ENCODE measurements around the gene ERBB3. TPM values are rescaled to one million over a fixed set of nuclear protein-coding genes. Genes with fewer than 3 reads are reported as not detected.
A peak's percentile ranks its signal among the peaks of the same experiment; 100 is the strongest.
"Not testable (repeated sequence)": the region's sequence is repeated elsewhere in the genome, so short reads cannot be mapped to it uniquely, and the experiment has no call there.

ERBB3 gene
- polyA plus RNA-seq, 1 of the 3 experiments (the other 2 are of a cell fraction), result 1.4 TPM

GRCh38 chr12:56046027-56046780 is 33.8 kb upstream of the ERBB3 start:
- Histone ChIP-seq H4K20me1 (ENCODE audit: insufficient read depth) (peaks cover 14% of the 10 kb centered on the region), H3F3A (replicated peaks; ENCODE audit: insufficient read depth) (peaks cover 36% of the 10 kb centered on the region), H3K9ac (no peak overlapping the region), H3K9me2 (no peaks in the 10 kb centered on the region), H3K4me2 (no peak overlapping the region), H3K4me1 (ENCODE audit: control insufficient read depth in 1 of 2, insufficient read depth in 2 of 2, low read depth in 1 of 2, low read length in 1 of 2) (peaks cover 1 to 10% of the 10 kb centered on the region in 2 experiments; a peak in 3 of 4 replicates), H2AFZ (ENCODE audit: low read depth) (no peak overlapping the region), H3K4me3 (ENCODE audit: low read depth in 2 of 2, low read length in 1 of 2) (no peak overlapping the region), H3K27me3 (ENCODE audit: insufficient read depth) (no peaks in the 10 kb centered on the region), H3K9me3 (no peaks in the 10 kb centered on the region), H3K27ac (ENCODE audit: low read depth in 2 of 2, low read length in 1 of 2) (peak overlapping the region; percentile 2 to 68; a peak in 1 of 4 replicates), H3K79me2 (ENCODE audit: insufficient read depth) (peaks cover 22% of the 10 kb centered on the region), H3K36me3 (replicated peaks in 1 of 2; ENCODE audit: control insufficient read depth in 1 of 2, insufficient read depth in 2 of 2, low read length in 1 of 2) (peaks cover 25 to 29% of the 10 kb centered on the region in 2 experiments)
- DNase-seq, result no peak
- ChIA-PET POLR2A (interaction anchor here (1.1 to 1.2 kb wide), 3 partner anchors 33 to 58 kb away, joined by 3 to 4 read pairs (median 4); partner anchors contain the start of gene PA2G4), CTCF (interaction anchor here (0.6 to 3.0 kb wide), 20 partner anchors 13 to 840 kb away, joined by 3 to 21 read pairs (median 6); partner anchors contain the start of genes ERBB3, ESYT1, RPL41 and SMARCC2)
- no peak for TF ChIP-seq REST (IDR thresholded peaks at IDR 0.05; ENCODE audit: low read depth, low read length)
- 82% methylated on average over 8 of the region's 9 CpGs for WGBS (ENCODE audit: low lambda C conversion rate)

GRCh38 chr12:56053407-56053893 is 26.5 kb upstream of the ERBB3 start:
- no peak overlapping the region for H3K27ac ChIP-seq (ENCODE audit: low read depth in 2 of 2, low read length in 1 of 2)
- no peaks in the 10 kb centered on the region for H3K9me3 ChIP-seq
- WGBS (ENCODE audit: low lambda C conversion rate), result 93% methylated on average over 6 of the region's 6 CpGs
- no peak overlapping the region for H2AFZ ChIP-seq (ENCODE audit: low read depth)
- H3K4me1 ChIP-seq (ENCODE audit: control insufficient read depth in 1 of 2, insufficient read depth in 2 of 2, low read depth in 1 of 2, low read length in 1 of 2), result no peaks in the 10 kb centered on the region
- no peak overlapping the region for H3K4me2 ChIP-seq
- H3K9ac ChIP-seq, result no peak overlapping the region
- TF ChIP-seq RCOR1 (IDR thresholded peaks at IDR 0.05; ENCODE audit: low read length) (no peak), TAF1 (IDR thresholded peaks at IDR 0.05; ENCODE audit: borderline replicate concordance, low read depth, low read length) (no peak), GATA2 (CRISPR knock-in tag; IDR thresholded peaks at IDR 0.05) (no peak), SIN3A (IDR thresholded peaks at IDR 0.05; ENCODE audit: borderline replicate concordance, low read depth, low read length) (no peak), JUND (IDR thresholded peaks at IDR 0.05) (no peak), RFX5 (IDR thresholded peaks at IDR 0.05; ENCODE audit: low read length) (no peak), ELF1 (IDR thresholded peaks at IDR 0.05) (no peak), POLR2AphosphoS5 (IDR thresholded peaks at IDR 0.05; ENCODE audit: low read depth, low read length) (no peak)
- TF ChIP-seq, protein P1, sequence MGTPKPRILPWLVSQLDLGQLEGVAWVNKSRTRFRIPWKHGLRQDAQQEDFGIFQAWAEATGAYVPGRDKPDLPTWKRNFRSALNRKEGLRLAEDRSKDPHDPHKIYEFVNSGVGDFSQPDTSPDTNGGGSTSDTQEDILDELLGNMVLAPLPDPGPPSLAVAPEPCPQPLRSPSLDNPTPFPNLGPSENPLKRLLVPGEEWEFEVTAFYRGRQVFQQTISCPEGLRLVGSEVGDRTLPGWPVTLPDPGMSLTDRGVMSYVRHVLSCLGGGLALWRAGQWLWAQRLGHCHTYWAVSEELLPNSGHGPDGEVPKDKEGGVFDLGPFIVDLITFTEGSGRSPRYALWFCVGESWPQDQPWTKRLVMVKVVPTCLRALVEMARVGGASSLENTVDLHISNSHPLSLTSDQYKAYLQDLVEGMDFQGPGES (IDR thresholded peaks at IDR 0.05; ENCODE audit: low read depth, low read length), result no peak
- H4K20me1 ChIP-seq (ENCODE audit: insufficient read depth), result no peaks in the 10 kb centered on the region
- no peak for DNase-seq
- H3K27me3 ChIP-seq (ENCODE audit: insufficient read depth), result no peaks in the 10 kb centered on the region
- H3K4me3 ChIP-seq (ENCODE audit: low read depth in 2 of 2, low read length in 1 of 2), result no peak overlapping the region
- ChIA-PET CTCF (interaction anchor here (1.0 to 1.9 kb wide), 3 partner anchors 14 to 64 kb away, joined by 3 to 7 read pairs (median 3); partner anchors contain the start of genes ERBB3 and ZC3H10), POLR2A (no interaction called here)
- no peaks in the 10 kb centered on the region for H3K36me3 ChIP-seq (replicated peaks in 1 of 2; ENCODE audit: control insufficient read depth in 1 of 2, insufficient read depth in 2 of 2, low read length in 1 of 2)
- no peaks in the 10 kb centered on the region for H3F3A ChIP-seq (replicated peaks; ENCODE audit: insufficient read depth)
- H3K9me2 ChIP-seq, result no peaks in the 10 kb centered on the region
- no peaks in the 10 kb centered on the region for H3K79me2 ChIP-seq (ENCODE audit: insufficient read depth)

- 81% methylated on average over 8 of the region's 8 CpGs for WGBS (ENCODE audit: low lambda C conversion rate)
- H3K4me1 ChIP-seq (ENCODE audit: control insufficient read depth in 1 of 2, insufficient read depth in 2 of 2, low read depth in 1 of 2, low read length in 1 of 2); H3K27ac ChIP-seq (ENCODE audit: low read depth in 2 of 2, low read length in 1 of 2); H3K9me2 ChIP-seq; H3F3A ChIP-seq (replicated peaks; ENCODE audit: insufficient read depth); DNase-seq; H3K27me3 ChIP-seq (ENCODE audit: insufficient read depth); H4K20me1 ChIP-seq (ENCODE audit: insufficient read depth); H3K9ac ChIP-seq; H3K9me3 ChIP-seq; H3K79me2 ChIP-seq (ENCODE audit: insufficient read depth); H3K4me3 ChIP-seq (ENCODE audit: low read depth in 2 of 2, low read length in 1 of 2); H3K36me3 ChIP-seq (replicated peaks in 1 of 2; ENCODE audit: control insufficient read depth in 1 of 2, insufficient read depth in 2 of 2, low read length in 1 of 2); H3K4me2 ChIP-seq; H2AFZ ChIP-seq (ENCODE audit: low read depth): not testable (repeated sequence)
- ChIA-PET POLR2A (interaction anchor here (0.6 kb wide), 1 partner anchor 335 kb away, joined by 3 read pairs; no protein-coding TSS in a partner anchor), CTCF (interaction anchor here (1.1 to 1.2 kb wide), 2 partner anchors 13 to 134 kb away, joined by 3 to 7 read pairs; no protein-coding TSS in a partner anchor)
Measured at GRCh38 chr12:56059964-56060363, 20.0 kb upstream of the ERBB3 start.

All from SK-N-SH (cell line).